Measurements from ENCODE around the gene OR10Z1. TPM values are rescaled to one million over a fixed set of nuclear protein-coding genes. Genes with fewer than 3 reads are reported as not detected.

The OR10Z1 gene
- total RNA-seq, 1 donor from 2014 or later: not detected

DNA sequence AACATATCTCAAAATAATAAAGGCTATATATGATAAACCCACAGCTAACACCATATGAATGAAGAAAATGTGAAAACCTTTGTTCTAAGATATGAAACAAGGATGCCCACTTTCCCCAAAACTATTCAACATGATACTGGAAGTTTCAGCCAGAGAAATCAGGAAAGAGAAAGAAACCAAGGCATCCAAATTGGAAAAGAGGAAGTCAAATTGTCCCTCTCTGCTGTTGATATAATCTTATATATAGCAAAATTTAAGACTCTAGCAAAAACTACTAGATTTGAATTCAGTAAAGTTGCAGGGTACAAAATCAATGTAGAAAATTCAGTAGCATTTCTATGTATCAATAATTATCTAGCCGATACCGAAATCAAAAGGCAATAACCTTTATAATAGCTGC, 4.3 kb upstream of the OR10Z1 start:
- no peak overlapping the region for H3K4me3 Mint-ChIP-seq (ENCODE audit: unreplicated experiment)
- peaks cover 24% of the 10 kb centered on the region for H3K9me3 Mint-ChIP-seq (ENCODE audit: low read depth)
- no peaks in the 10 kb centered on the region for H3K36me3 Mint-ChIP-seq (ENCODE audit: low read depth)
- no peak for DNase-seq (ENCODE audit: low spot score)
- H3K4me1 Mint-ChIP-seq (ENCODE audit: low read depth): no peaks in the 10 kb centered on the region
- TF ChIP-seq, protein P1, sequence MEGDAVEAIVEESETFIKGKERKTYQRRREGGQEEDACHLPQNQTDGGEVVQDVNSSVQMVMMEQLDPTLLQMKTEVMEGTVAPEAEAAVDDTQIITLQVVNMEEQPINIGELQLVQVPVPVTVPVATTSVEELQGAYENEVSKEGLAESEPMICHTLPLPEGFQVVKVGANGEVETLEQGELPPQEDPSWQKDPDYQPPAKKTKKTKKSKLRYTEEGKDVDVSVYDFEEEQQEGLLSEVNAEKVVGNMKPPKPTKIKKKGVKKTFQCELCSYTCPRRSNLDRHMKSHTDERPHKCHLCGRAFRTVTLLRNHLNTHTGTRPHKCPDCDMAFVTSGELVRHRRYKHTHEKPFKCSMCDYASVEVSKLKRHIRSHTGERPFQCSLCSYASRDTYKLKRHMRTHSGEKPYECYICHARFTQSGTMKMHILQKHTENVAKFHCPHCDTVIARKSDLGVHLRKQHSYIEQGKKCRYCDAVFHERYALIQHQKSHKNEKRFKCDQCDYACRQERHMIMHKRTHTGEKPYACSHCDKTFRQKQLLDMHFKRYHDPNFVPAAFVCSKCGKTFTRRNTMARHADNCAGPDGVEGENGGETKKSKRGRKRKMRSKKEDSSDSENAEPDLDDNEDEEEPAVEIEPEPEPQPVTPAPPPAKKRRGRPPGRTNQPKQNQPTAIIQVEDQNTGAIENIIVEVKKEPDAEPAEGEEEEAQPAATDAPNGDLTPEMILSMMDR (IDR thresholded peaks at IDR 0.05): no peak
- peaks cover 4% of the 10 kb centered on the region for H3K27me3 Mint-ChIP-seq (ENCODE audit: low read depth)
- no peak overlapping the region for H3K27ac Mint-ChIP-seq (ENCODE audit: unreplicated experiment)

DNA sequence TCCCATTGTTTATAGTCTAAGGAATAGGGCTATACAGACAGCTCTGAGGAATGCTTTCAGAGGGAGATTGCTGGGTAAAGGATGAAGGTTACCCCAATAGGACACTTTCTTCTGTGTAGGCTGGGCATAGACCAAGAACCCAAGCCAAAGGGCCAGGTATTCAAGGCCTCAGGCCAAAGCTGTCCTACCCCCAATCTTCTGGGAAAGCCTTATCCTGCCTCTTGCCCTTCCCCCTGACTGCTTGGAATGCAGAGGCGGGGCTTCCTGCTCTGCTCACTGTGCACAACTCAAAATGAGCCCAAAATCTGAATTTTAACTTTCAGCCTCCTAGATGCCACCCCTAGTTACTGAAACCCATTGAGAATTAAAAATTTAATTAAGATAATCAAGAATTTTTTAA, 2.2 kb downstream of the OR10Z1 start:
- Mint-ChIP-seq H3K4me1 (ENCODE audit: low read depth) (no peaks in the 10 kb centered on the region), H3K4me3 (ENCODE audit: unreplicated experiment) (no peak overlapping the region), H3K9me3 (ENCODE audit: low read depth) (peaks cover 5% of the 10 kb centered on the region), H3K27ac (ENCODE audit: unreplicated experiment) (no peak overlapping the region), H3K36me3 (ENCODE audit: low read depth) (no peaks in the 10 kb centered on the region), H3K27me3 (ENCODE audit: low read depth) (peaks cover 6% of the 10 kb centered on the region)
- DNase-seq (ENCODE audit: low spot score): no peak
- TF ChIP-seq, protein P1 (IDR thresholded peaks at IDR 0.05): no peak

DNA sequence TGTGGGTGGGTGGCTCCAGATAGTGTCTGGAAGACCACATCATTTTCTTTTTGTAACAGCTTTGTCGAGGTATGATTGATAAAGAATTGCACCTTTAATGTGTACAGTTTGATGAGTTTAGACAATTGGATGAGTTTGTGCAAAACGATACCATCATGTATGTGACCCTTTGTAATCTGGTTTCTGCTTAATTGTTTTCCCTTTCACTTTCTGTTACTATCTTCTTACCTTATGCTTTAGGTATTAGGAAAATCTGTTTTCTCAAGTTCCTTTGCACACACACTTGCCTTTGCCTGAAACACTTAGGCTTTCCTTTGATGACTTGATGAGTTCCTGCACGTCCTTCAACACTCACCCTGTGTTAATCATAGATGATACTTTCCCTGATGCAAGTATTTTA, 6.8 kb downstream of the OR10Z1 start:
- TF ChIP-seq, protein P1 (IDR thresholded peaks at IDR 0.05): no peak
- no peak for DNase-seq (ENCODE audit: low spot score)
- Mint-ChIP-seq H3K27ac (ENCODE audit: unreplicated experiment) (no peak overlapping the region), H3K27me3 (ENCODE audit: low read depth) (peaks cover 6% of the 10 kb centered on the region), H3K4me3 (ENCODE audit: unreplicated experiment) (no peak overlapping the region), H3K36me3 (ENCODE audit: low read depth) (no peaks in the 10 kb centered on the region), H3K4me1 (ENCODE audit: low read depth) (no peaks in the 10 kb centered on the region), H3K9me3 (ENCODE audit: low read depth) (peaks cover 5% of the 10 kb centered on the region)

DNA sequence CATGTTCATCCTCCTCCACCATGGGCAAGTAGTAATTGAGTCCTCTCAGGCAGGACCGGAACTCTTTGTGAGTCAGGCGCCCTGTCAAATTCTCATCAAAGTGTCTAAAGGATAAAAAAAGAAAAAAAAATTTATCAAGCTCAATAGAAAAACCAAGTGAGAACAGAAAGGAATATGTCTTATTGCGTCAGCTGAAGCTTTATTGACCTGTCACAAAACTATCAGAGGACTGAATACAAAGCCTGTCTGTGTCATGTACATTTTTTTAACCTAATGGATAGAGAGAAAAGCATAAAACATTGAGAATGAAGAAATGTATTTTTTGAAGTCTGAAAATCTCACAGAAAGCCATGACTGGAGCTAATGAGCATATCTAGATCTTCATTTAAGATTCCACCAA, 8.7 kb downstream of the OR10Z1 start:
- Mint-ChIP-seq H3K27ac (ENCODE audit: unreplicated experiment) (no peak overlapping the region), H3K4me1 (ENCODE audit: low read depth) (no peaks in the 10 kb centered on the region), H3K36me3 (ENCODE audit: low read depth) (no peaks in the 10 kb centered on the region), H3K4me3 (ENCODE audit: unreplicated experiment) (no peak overlapping the region), H3K9me3 (ENCODE audit: low read depth) (peaks cover 4% of the 10 kb centered on the region), H3K27me3 (ENCODE audit: low read depth) (peaks cover 6% of the 10 kb centered on the region)
- TF ChIP-seq, protein P1 (IDR thresholded peaks at IDR 0.05): no peak
- DNase-seq (ENCODE audit: low spot score): no peak

DNA sequence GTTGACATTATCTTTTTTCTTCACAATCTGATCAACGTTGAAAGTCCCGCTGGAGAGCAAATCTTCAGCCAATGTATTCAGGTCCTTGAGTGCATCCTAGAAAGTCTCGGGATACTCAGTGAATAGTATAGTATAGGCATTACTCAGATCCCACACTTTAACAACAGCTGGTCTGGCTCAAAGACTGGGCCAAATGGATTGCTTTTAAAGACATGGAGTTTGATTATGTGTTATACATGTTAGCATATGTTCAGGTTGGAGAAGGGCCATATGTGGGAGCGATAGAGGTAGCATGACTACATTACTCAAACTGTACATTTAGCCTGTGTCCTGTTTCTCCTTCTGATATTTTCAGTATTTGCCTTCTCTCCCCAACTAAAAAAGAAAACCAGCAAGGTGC, 33.1 kb downstream of the OR10Z1 start:
- DNase-seq (ENCODE audit: low spot score): no peak
- Mint-ChIP-seq H3K27me3 (ENCODE audit: low read depth) (no peaks in the 10 kb centered on the region), H3K27ac (ENCODE audit: unreplicated experiment) (no peak overlapping the region), H3K4me1 (ENCODE audit: low read depth) (no peaks in the 10 kb centered on the region), H3K4me3 (ENCODE audit: unreplicated experiment) (no peak overlapping the region), H3K9me3 (ENCODE audit: low read depth) (peaks cover 4% of the 10 kb centered on the region), H3K36me3 (ENCODE audit: low read depth) (no peaks in the 10 kb centered on the region)
- TF ChIP-seq, protein P1 (IDR thresholded peaks at IDR 0.05): no peak
